Panc1 (cell line): ENCODE measurements around the gene FRS2. TPM values are rescaled to one million over a fixed set of nuclear protein-coding genes. Genes with fewer than 3 reads are reported as not detected.
A peak's percentile ranks its signal among the peaks of the same experiment; 100 is the strongest.

Experiments
- ATAC-seq: fragments of 200-7000 bp; cut with Tn5 transposase; 2 replicates; pipeline ENCODE4 v1.9.1; 2020; ENCODE audit warnings: mild to moderate bottlenecking, moderate library complexity
- BruUV-seq: library from RNA; stranded (reverse); fragments of 400-500 nt; replicated peaks from 2 replicates; lab custom pipeline; 2021; lab: Mats Ljungman, UMichigan
- CTCF ChIA-PET: fragments of 300-600 bp; sonication (Branson Sonifier 250); formaldehyde crosslinking; loops from one replicate; lab custom pipeline; 2022; ENCODE audit warnings: antibody characterized with exemption; lab: Charles Lee
- POLR2A ChIA-PET: fragments of 300-600 bp; sonication (Branson Sonifier 250); formaldehyde crosslinking; loops from one replicate; lab custom pipeline; 2022; ENCODE audit warnings: antibody characterized with exemption; lab: Charles Lee
- DNase-seq: peaks from one replicate; pipeline ENCODE4 v3.0.0-alpha.2; 2010; ENCODE audit warnings: low read depth, low spot score
- H3K27ac ChIP-seq: 2 replicates; pipeline ENCODE4 v1.5.1; 2011; ENCODE audit warnings: mild to moderate bottlenecking, low read length, inconsistent platforms
- H3K27me3 ChIP-seq: fragments of 200-500 bp; sonication (Bioruptor generic); 2 replicates; pipeline ENCODE4 v1.6.0; 2014; ENCODE audit warnings: low read length, inconsistent platforms; ENCODE audit not compliant: control insufficient read depth, insufficient read depth
- H3K36me3 ChIP-seq: fragments of 200-500 bp; sonication (Bioruptor generic); 2 replicates; pipeline ENCODE4 v1.5.1; 2014; ENCODE audit warnings: inconsistent platforms, mild to moderate bottlenecking, low read length, moderate library complexity; ENCODE audit not compliant: control insufficient read depth, insufficient read depth
- H3K4me1 ChIP-seq: 2 replicates; pipeline ENCODE4 v1.5.1; 2011; ENCODE audit warnings: inconsistent platforms, mild to moderate bottlenecking, low read length, moderate library complexity; ENCODE audit not compliant: control insufficient read depth, insufficient read depth
- H3K4me3 ChIP-seq, 2 experiments: 2 replicates each; pipeline ENCODE4 v1.5.1; 2011 to 2012; ENCODE audit warnings: low read depth in 2 of 2, low read length in 2 of 2, mild to moderate bottlenecking in 2 of 2, inconsistent platforms in 1 of 2, moderate library complexity in 1 of 2
- H3K9me3 ChIP-seq: fragments of 200-500 bp; sonication (Bioruptor generic); 2 replicates; pipeline ENCODE4 v1.5.1; 2014; ENCODE audit warnings: low read depth, mild to moderate bottlenecking, inconsistent platforms, low read length, moderate library complexity; ENCODE audit not compliant: control insufficient read depth, insufficient read depth
- CTCF ChIP-seq: fragments of 450-650 bp; IDR thresholded peaks from 2 replicates; pipeline ENCODE4 v1.5.1; 2017; ENCODE audit warnings: mild to moderate bottlenecking
- POLR2AphosphoS5 ChIP-seq: IDR thresholded peaks from 2 replicates; pipeline ENCODE4 v1.6.1; 2012; ENCODE audit warnings: mild to moderate bottlenecking, low read depth, low read length, moderate library complexity
- REST ChIP-seq, 2 experiments: IDR thresholded peaks; 2 replicates each; pipeline ENCODE4 v1.6.1; 2011 to 2012; ENCODE audit warnings: low read depth in 2 of 2, control low read depth in 1 of 2, low read length in 1 of 2, mild to moderate bottlenecking in 1 of 2, moderate library complexity in 1 of 2; ENCODE audit not compliant: insufficient read depth in 1 of 2
- TCF7L2 ChIP-seq: IDR thresholded peaks from 2 replicates; pipeline ENCODE4 v1.6.1; 2011; ENCODE audit warnings: mild to moderate bottlenecking, low read depth, low read length, inconsistent platforms
- in situ Hi-C: cut with HindIII; loops from 2 replicates; pipeline ENCODE4 v1.10.0; 2016; ENCODE audit warnings: low sequenced_read_pairs, low pct_unique_long_range_greater_than_20kb
- intact Hi-C: fragments of 100-400 bp; cut with micrococcal nuclease; formaldehyde crosslinking; loops from one replicate; pipeline ENCODE4 v1.10.0; 2022; ENCODE audit not compliant: unreplicated experiment
- total RNA-seq: library from RNA; stranded (reverse); gene quantifications from one replicate; pipeline ENCODE4 v1.2.1, GENCODE V29; 2021; ENCODE audit not compliant: unreplicated experiment

The FRS2 gene
- total RNA-seq, 1 experiment from 2014 or later = 26.6 TPM

GRCh38 chr12:69534389-69534822 is 64.2 kb downstream of the FRS2 start:
- in situ Hi-C loops (no loop called here), intact Hi-C loops (no loop called here)
- ChIA-PET POLR2A (no interaction called here), CTCF (no interaction called here)
- Histone ChIP-seq H3K4me3 (no peak overlapping the region), H3K36me3 (no peaks in the 10 kb centered on the region; the same call in 1 of the 2 replicates), H3K27ac (no peak overlapping the region), H3K9me3 (no peaks in the 10 kb centered on the region), H3K4me1 (no peaks in the 10 kb centered on the region), H3K27me3 (no peaks in the 10 kb centered on the region)
- no peak for TF ChIP-seq REST (IDR thresholded peaks at IDR 0.05; ENCODE audit: insufficient read depth in 1 of 2, low read depth in 2 of 2, low read length in 1 of 2)
- ATAC-seq (peak; percentile 91), DNase-seq (peak; percentile 50)
- no TSS peak for BruUV-seq

- ChIA-PET POLR2A (no interaction called here), CTCF (no interaction called here)
- Histone ChIP-seq H3K27me3 (no peaks in the 10 kb centered on the region), H3K9me3 (no peaks in the 10 kb centered on the region; the same call in 1 of the 2 replicates), H3K4me3 (no peak overlapping the region), H3K27ac (no peak overlapping the region), H3K36me3 (no peaks in the 10 kb centered on the region; the same call in 1 of the 2 replicates), H3K4me1 (no peaks in the 10 kb centered on the region)
- ATAC-seq (no peak), DNase-seq (no peak)
- no peak for TF ChIP-seq CTCF
- TF ChIP-seq POLR2AphosphoS5 = no peak
- no peak for TF ChIP-seq TCF7L2
- TF ChIP-seq REST (IDR thresholded peaks at IDR 0.05; ENCODE audit: insufficient read depth in 1 of 2, low read depth in 2 of 2, low read length in 1 of 2) = no peak
- intact Hi-C loops (no loop called here), in situ Hi-C loops (no loop called here)
- BruUV-seq = no TSS peak
Observed at GRCh38 chr12:69540987-69541386, 70.8 kb downstream of the FRS2 start.
